ENCODE data around the gene SNTB2. TPM values are rescaled to one million over a fixed set of nuclear protein-coding genes. Genes with fewer than 3 reads are reported as not detected.

Gene SNTB2
- total and polyA plus RNA-seq, 2 of the 4 experiments (the other 2 are of a cell fraction): 23.5 to 47.5 TPM

DNA sequence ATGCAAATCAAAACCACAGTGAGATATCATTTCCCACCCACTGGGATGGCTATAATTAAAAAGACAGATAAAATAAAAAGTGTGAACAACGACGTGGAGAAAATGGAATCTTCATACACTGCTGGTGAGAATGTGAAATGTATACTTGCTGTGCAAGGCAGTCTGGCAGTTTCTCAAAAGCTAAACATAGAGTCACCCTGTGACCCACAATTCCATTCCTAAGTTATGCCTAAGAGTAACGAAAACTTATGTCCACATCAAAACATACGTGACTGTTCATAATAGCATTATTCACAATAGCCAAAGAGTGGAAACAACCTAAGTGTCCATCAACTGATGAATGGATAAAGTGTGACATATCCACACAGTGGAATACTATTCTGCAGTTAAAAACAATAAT lies 86.0 kb downstream of the SNTB2 start:
- H3K27ac ChIP-seq (ENCODE audit: insufficient read depth, low read length): no peak overlapping the region
- H3K18ac ChIP-seq (ENCODE audit: low read depth, low read length): no peak overlapping the region; the same call in 1 of the 2 replicates
- H3K9ac ChIP-seq (ENCODE audit: low read depth, low read length): no peak overlapping the region
- no peak overlapping the region for H2AK5ac ChIP-seq (ENCODE audit: low read depth, low read length)
- no peak overlapping the region for H4K5ac ChIP-seq (ENCODE audit: low read depth, low read length)
- dilution Hi-C loops (cut with HindIII; ENCODE audit: low sequenced_read_pairs, unreplicated experiment): no loop called here
- CTCF ChIA-PET: interaction anchor here (1.2 to 1.8 kb wide), 2 partner anchors 13 to 74 kb away, joined by 3 to 10 read pairs; no protein-coding TSS in a partner anchor
- H3K4ac ChIP-seq (ENCODE audit: low read depth, low read length): peak overlapping the region; percentile 55; the same call in 1 of the 2 replicates
- ATAC-seq (ENCODE audit: low read depth) (peak; percentile 67), DNase-seq (peak; percentile 96)
- H4K8ac ChIP-seq (ENCODE audit: low read depth in 2 of 2, low read length in 2 of 2): peak overlapping the region in 1 of 2 experiments; percentile 66; a peak in 2 of 4 replicates
- H2BK120ac ChIP-seq (ENCODE audit: low read depth, low read length): peak overlapping the region; percentile 39; the same call in 1 of the 2 replicates
- H2BK5ac ChIP-seq (ENCODE audit: low read depth, low read length, poor library complexity, severe bottlenecking): peak overlapping the region; percentile 97
- in situ Hi-C loops (cut with MboI; ENCODE audit: low sequenced_read_pairs): no loop called here
- peaks cover 11% of the 10 kb centered on the region for H3K9me1 ChIP-seq (ENCODE audit: insufficient read depth, low read length)
- H3K27me3 ChIP-seq (ENCODE audit: control insufficient read depth, insufficient read depth, low read length): no peaks in the 10 kb centered on the region
- no peak overlapping the region for H3K56ac ChIP-seq (ENCODE audit: extremely low read depth, insufficient read depth, low read length)
- BruUV-seq (replicated peaks): no TSS peak
- H3K14ac ChIP-seq (replicated peaks; ENCODE audit: low read depth, low read length): no peak overlapping the region
- no peak overlapping the region for H2BK15ac ChIP-seq (ENCODE audit: low read depth, low read length)
- H3K79me1 ChIP-seq (ENCODE audit: low read depth in 1 of 2, low read length in 2 of 2): peaks cover 15 to 47% of the 10 kb centered on the region in 2 experiments
- no peaks in the 10 kb centered on the region for H4K20me1 ChIP-seq (ENCODE audit: insufficient read depth, low read length)
- peaks cover 5% of the 10 kb centered on the region for H3K36me3 ChIP-seq (ENCODE audit: control insufficient read depth, insufficient read depth, low read length)
- H2AK9ac ChIP-seq (replicated peaks; ENCODE audit: low read depth, low read length, poor library complexity): no peak overlapping the region
- no CpG with 5 or more reads among the region's 4 CpGs for WGBS, 2 experiments (ENCODE audit: extremely low coverage in 2 of 2, insufficient read length in 1 of 2)
- peak overlapping the region; percentile 49; the same call in 1 of the 2 replicates for H3K4me2 ChIP-seq (ENCODE audit: low read depth, low read length)
- POLR2A ChIA-PET (ENCODE audit: unreplicated experiment): no interaction called here
- peak overlapping the region; percentile 87 for H2BK20ac ChIP-seq (ENCODE audit: low read depth, low read length)
- TF ChIP-seq MAZ (IDR thresholded peaks at IDR 0.05; ENCODE audit: borderline replicate concordance, low read depth, low read length) (no peak), RFX5 (IDR thresholded peaks at IDR 0.05; ENCODE audit: low read depth, low read length) (no peak), FOS (IDR thresholded peaks at IDR 0.05; ENCODE audit: low read depth, low read length) (peak; percentile 35), RAD21 (IDR thresholded peaks at IDR 0.05; ENCODE audit: low read length) (peak; percentile 24; the same call in 1 of the 2 replicates), POLR2A (IDR thresholded peaks at IDR 0.05; ENCODE audit: low read depth, low read length) (no peak), MAFK (IDR thresholded peaks at IDR 0.05; ENCODE audit: low read depth, low read length) (0 out of 2 replicates have a peak, but pooled peaks have one; percentile 29), BHLHE40 (IDR thresholded peaks at IDR 0.05; ENCODE audit: low read depth, low read length) (peak; percentile 37; the same call in 1 of the 2 replicates), NFE2L2 (IDR thresholded peaks at IDR 0.05; ENCODE audit: low read depth, low read length) (no peak), SMC3 (IDR thresholded peaks at IDR 0.05; ENCODE audit: low read depth, low read length) (no peak), CEBPB (IDR thresholded peaks at IDR 0.05; ENCODE audit: low read depth, low read length) (peak; percentile 67)
- TF ChIP-seq, protein P1, sequence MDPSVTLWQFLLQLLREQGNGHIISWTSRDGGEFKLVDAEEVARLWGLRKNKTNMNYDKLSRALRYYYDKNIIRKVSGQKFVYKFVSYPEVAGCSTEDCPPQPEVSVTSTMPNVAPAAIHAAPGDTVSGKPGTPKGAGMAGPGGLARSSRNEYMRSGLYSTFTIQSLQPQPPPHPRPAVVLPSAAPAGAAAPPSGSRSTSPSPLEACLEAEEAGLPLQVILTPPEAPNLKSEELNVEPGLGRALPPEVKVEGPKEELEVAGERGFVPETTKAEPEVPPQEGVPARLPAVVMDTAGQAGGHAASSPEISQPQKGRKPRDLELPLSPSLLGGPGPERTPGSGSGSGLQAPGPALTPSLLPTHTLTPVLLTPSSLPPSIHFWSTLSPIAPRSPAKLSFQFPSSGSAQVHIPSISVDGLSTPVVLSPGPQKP (IDR thresholded peaks at IDR 0.05; ENCODE audit: borderline replicate concordance, low read depth, low read length): no peak
- TF ChIP-seq, protein P2, sequence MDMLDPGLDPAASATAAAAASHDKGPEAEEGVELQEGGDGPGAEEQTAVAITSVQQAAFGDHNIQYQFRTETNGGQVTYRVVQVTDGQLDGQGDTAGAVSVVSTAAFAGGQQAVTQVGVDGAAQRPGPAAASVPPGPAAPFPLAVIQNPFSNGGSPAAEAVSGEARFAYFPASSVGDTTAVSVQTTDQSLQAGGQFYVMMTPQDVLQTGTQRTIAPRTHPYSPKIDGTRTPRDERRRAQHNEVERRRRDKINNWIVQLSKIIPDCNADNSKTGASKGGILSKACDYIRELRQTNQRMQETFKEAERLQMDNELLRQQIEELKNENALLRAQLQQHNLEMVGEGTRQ (IDR thresholded peaks at IDR 0.05; ENCODE audit: low read depth, low read length): no peak
- H3K9me3 ChIP-seq (ENCODE audit: control insufficient read depth, insufficient read depth, low read length): no peaks in the 10 kb centered on the region
- intact Hi-C loops (cut with micrococcal nuclease): no loop called here
- H3K23ac ChIP-seq (ENCODE audit: low read depth, low read length): no peak overlapping the region
- H2AFZ ChIP-seq (replicated peaks; ENCODE audit: low read length, poor library complexity): no peak overlapping the region
- H3K4me1 ChIP-seq (ENCODE audit: control insufficient read depth, insufficient read depth, low read length): peaks cover 17% of the 10 kb centered on the region
- H4K91ac ChIP-seq (ENCODE audit: insufficient read depth, low read depth, low read length): no peak overlapping the region
- H3K4me3 ChIP-seq (ENCODE audit: insufficient read depth, low read depth, low read length): no peak overlapping the region

Data from IMR-90 (cell line).